Hindlimb muscle (tissue), 1 donor: ENCODE measurements around the gene RPL7A. TPM values are rescaled to one million over a fixed set of nuclear protein-coding genes. Genes with fewer than 3 reads are reported as not detected.
"Not testable (repeated sequence)": the region's sequence is repeated elsewhere in the genome, so short reads cannot be mapped to it uniquely, and the experiment has no call there.

Experiments used
- DNase-seq: peaks from one replicate; pipeline ENCODE4 v3.0.0-alpha.2; 2013
- polyA plus RNA-seq: library from polyadenylated mRNA; unstranded; fragments of 120-200 nt; gene quantifications from one replicate; pipeline ENCODE4 v1.2.1, GENCODE V29; 2013; ENCODE audit not compliant: insufficient read length

Gene RPL7A
- polyA plus RNA-seq, 1 donor, result 2,303 TPM

- DNase-seq, result no peak
Observed at GRCh38 chr9:133390713-133391112, 42.7 kb downstream of the RPL7A start.

- not testable (repeated sequence) for DNase-seq
Observed at GRCh38 chr9:133391449-133391848, 43.4 kb downstream of the RPL7A start.

- DNase-seq, result not testable (repeated sequence)
Observed at GRCh38 chr9:133392308-133392707, 44.3 kb downstream of the RPL7A start.

- DNase-seq, result no peak
Observed at GRCh38 chr9:133393399-133393798, 45.4 kb downstream of the RPL7A start.

- DNase-seq, result no peak
Observed at GRCh38 chr9:133394687-133395271, 46.8 kb downstream of the RPL7A start.

- DNase-seq, result no peak
Observed at GRCh38 chr9:133396952-133397351, 48.9 kb downstream of the RPL7A start.

GRCh38 chr9:133397370-133397769, 49.4 kb downstream of the RPL7A start:
- no peak for DNase-seq

- no peak for DNase-seq
Observed at GRCh38 chr9:133397895-133398294, 49.9 kb downstream of the RPL7A start.

- DNase-seq, result no peak
Observed at GRCh38 chr9:133400292-133400691, 52.3 kb downstream of the RPL7A start.

Other genes starting within 250 kb of the RPL7A start
- 56.8 TPM for gene RALGDS, start 227.0 kb upstream of the RPL7A start, polyA plus RNA-seq
- 5.4 TPM for gene GBGT1, start 184.3 kb upstream of the RPL7A start, polyA plus RNA-seq
- gene OBP2B, start 139.0 kb upstream of the RPL7A start, polyA plus RNA-seq, result not detected
- 4.5 TPM for gene ABO, start 73.0 kb upstream of the RPL7A start, polyA plus RNA-seq
- gene SURF6, start 12.0 kb upstream of the RPL7A start, polyA plus RNA-seq, result 26.1 TPM
- 29.2 TPM for gene MED22, start 87 bp upstream of the RPL7A start, polyA plus RNA-seq
- 35.5 TPM for gene SURF1, start 8.3 kb downstream of the RPL7A start, polyA plus RNA-seq
- gene SURF2, start 8.3 kb downstream of the RPL7A start, polyA plus RNA-seq, result 13.9 TPM
- gene SURF4, start 27.8 kb downstream of the RPL7A start, polyA plus RNA-seq, result 89.8 TPM
- gene STKLD1, start 28.1 kb downstream of the RPL7A start, polyA plus RNA-seq, result 1.5 TPM
- gene REXO4, start 69.8 kb downstream of the RPL7A start, polyA plus RNA-seq, result 43.6 TPM
- 10.4 TPM for gene ADAMTS13, start 74.1 kb downstream of the RPL7A start, polyA plus RNA-seq
- gene CACFD1, start 111.8 kb downstream of the RPL7A start, polyA plus RNA-seq, result 18.5 TPM
- gene SLC2A6, start 130.9 kb downstream of the RPL7A start, polyA plus RNA-seq, result 0.81 TPM
- gene MYMK, start 176.7 kb downstream of the RPL7A start, polyA plus RNA-seq, result 82.7 TPM
- gene ADAMTSL2, start 186.5 kb downstream of the RPL7A start, polyA plus RNA-seq, result 4.0 TPM